Stomach (tissue), 9 donors: ENCODE measurements around the gene ERBB4. TPM values are rescaled to one million over a fixed set of nuclear protein-coding genes. Genes with fewer than 3 reads are reported as not detected.
"Not testable (repeated sequence)": the region's sequence is repeated elsewhere in the genome, so short reads cannot be mapped to it uniquely, and the experiment has no call there.

Source experiments
- DNase-seq, 2 donors: peaks; one replicate each; pipeline versions ENCODE4 v3.0.0 to v3.0.0-alpha.2; 2013 to 2019
- H3K27ac ChIP-seq, 5 donors: fragments of 200-600 bp in 4 of 5; sonication (generic) in 4 of 5; one replicate each; pipeline ENCODE4 v1.5.1; 2013 to 2019; ENCODE audit warnings: mild to moderate bottlenecking in 1 of 5, moderate library complexity in 1 of 5
- H3K27me3 ChIP-seq, 3 donors: fragments of 200-600 bp; sonication (generic); one replicate each; pipeline ENCODE4 v1.5.1; 2017 to 2019; ENCODE audit warnings: mixed run types in 1 of 3
- H3K36me3 ChIP-seq, 4 donors: fragments of 200-600 bp; sonication (generic); 1 replicate in 3 of 4; 2 replicates in 1 of 4; pipeline ENCODE4 v1.5.1; 2016 to 2019
- H3K4me1 ChIP-seq, 4 donors: fragments of 200-600 bp; sonication (generic); one replicate each; pipeline ENCODE4 v1.5.1; 2016 to 2019
- H3K4me3 ChIP-seq, 4 donors: fragments of 200-600 bp; sonication (generic) in 3 of 4; one replicate each; pipeline ENCODE4 v1.5.1; 2016 to 2019; ENCODE audit warnings: mild to moderate bottlenecking in 1 of 4
- H3K9me3 ChIP-seq, 4 donors: fragments of 200-600 bp; sonication (generic); one replicate each; pipeline ENCODE4 v1.5.1; 2016 to 2019
- EP300 ChIP-seq: sonication (generic); formaldehyde crosslinking; IDR thresholded peaks from one replicate; pipeline ENCODE4 v1.6.1; 2017; ENCODE audit warnings: antibody characterized with exemption
- POLR2A ChIP-seq, 4 donors: fragments of 450-650 bp; IDR thresholded peaks; one replicate each; pipeline ENCODE4 v1.6.1; 2016; ENCODE audit warnings: antibody characterized with exemption in 4 of 4, control low read depth in 2 of 4, mild to moderate bottlenecking in 1 of 4, moderate library complexity in 1 of 4
- POLR2AphosphoS5 ChIP-seq, 3 donors: sonication (generic); formaldehyde crosslinking; IDR thresholded peaks; one replicate each; pipeline ENCODE4 v1.6.1; 2016; ENCODE audit warnings: antibody characterized with exemption in 3 of 3
- WGBS, 5 donors: extraction: QIAGEN DNeasy Blood & Tissue Kit in 3 of 5; methylation state at CpG; one replicate each; pipeline versions ENCODE4 v1.1.5 to v1.1.7; 2013 to 2018; 5-methylcytosine and 5-hydroxymethylcytosine counted together
- intact Hi-C: fragments of 100-400 bp; cut with DNase I; formaldehyde crosslinking; loops from one replicate; pipeline ENCODE4 v1.15.1; 2023; ENCODE audit warnings: low total_unique reads
- polyA plus RNA-seq, 3 donors: library from polyadenylated mRNA; stranded (reverse); fragments of 200-250 nt; gene quantifications; one replicate each; pipeline ENCODE4 v1.2.3, GENCODE V29; 2013
- total RNA-seq, 5 donors: library from RNA; depleted of rRNA; stranded (reverse); fragments of >200 nt; gene quantifications; one replicate each; pipeline versions ENCODE4 v1.1.0 to v1.2.3, GENCODE V29; 2014 to 2016
- TF ChIP-seq, protein P1 (sequence below), 7 experiments: fragments of 450-650 bp in 4 of 7; fragments of 200-600 bp in 3 of 7; sonication (generic) in 3 of 7; IDR thresholded peaks; one replicate each; pipeline ENCODE4 v1.5.1; 2016 to 2019; ENCODE audit warnings: antibody characterized with exemption in 7 of 7, control low read depth in 2 of 7, mild to moderate bottlenecking in 1 of 7
- donor health status: healthy with polysubstance abuse.
- donor health status: Bipolar disorder and iron deficiency.
- donor health status: healthy.

ERBB4 gene
- total and polyA plus RNA-seq, 8 donors: 0.12 to 2.5 (median 0.45) TPM; not detected in 1

DNA sequence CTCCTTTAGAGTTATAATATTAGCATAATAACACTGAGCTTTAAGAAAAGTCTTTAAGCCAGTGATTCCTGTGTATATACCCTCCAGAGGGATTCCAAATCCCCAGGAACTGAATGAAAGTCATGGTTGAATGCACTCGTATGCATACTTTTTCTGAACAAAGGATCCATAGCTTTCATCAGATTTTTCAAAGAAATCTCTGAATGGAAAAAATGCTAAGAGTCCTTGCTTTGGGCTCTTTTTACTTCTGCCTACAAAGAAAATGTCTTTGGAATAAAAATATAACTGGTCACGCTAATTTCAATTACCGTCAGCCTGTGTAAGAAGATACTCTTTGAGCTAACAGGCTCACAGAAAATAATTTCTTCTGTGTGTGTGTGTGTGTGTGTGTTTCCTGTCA lies 939.5 kb downstream of the ERBB4 start:
- TF ChIP-seq EP300: no peak
- TF ChIP-seq POLR2A (IDR thresholded peaks at IDR 0.05): no peak
- TF ChIP-seq, protein P1, sequence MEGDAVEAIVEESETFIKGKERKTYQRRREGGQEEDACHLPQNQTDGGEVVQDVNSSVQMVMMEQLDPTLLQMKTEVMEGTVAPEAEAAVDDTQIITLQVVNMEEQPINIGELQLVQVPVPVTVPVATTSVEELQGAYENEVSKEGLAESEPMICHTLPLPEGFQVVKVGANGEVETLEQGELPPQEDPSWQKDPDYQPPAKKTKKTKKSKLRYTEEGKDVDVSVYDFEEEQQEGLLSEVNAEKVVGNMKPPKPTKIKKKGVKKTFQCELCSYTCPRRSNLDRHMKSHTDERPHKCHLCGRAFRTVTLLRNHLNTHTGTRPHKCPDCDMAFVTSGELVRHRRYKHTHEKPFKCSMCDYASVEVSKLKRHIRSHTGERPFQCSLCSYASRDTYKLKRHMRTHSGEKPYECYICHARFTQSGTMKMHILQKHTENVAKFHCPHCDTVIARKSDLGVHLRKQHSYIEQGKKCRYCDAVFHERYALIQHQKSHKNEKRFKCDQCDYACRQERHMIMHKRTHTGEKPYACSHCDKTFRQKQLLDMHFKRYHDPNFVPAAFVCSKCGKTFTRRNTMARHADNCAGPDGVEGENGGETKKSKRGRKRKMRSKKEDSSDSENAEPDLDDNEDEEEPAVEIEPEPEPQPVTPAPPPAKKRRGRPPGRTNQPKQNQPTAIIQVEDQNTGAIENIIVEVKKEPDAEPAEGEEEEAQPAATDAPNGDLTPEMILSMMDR (IDR thresholded peaks at IDR 0.05): no peak
- no peak for TF ChIP-seq POLR2AphosphoS5 (IDR thresholded peaks at IDR 0.05)
- no peaks in the 10 kb centered on the region for H3K9me3 ChIP-seq
- H3K27ac ChIP-seq: no peak overlapping the region
- 65 to 85% (median 79%) methylated on average over 3 of the region's 3 CpGs for WGBS, 5 donors
- no peaks in the 10 kb centered on the region for H3K27me3 ChIP-seq
- H3K4me1 ChIP-seq: no peaks in the 10 kb centered on the region
- intact Hi-C loops: no loop called here
- H3K36me3 ChIP-seq: no peaks in the 10 kb centered on the region
- DNase-seq: no peak
- H3K4me3 ChIP-seq: no peak overlapping the region

DNA sequence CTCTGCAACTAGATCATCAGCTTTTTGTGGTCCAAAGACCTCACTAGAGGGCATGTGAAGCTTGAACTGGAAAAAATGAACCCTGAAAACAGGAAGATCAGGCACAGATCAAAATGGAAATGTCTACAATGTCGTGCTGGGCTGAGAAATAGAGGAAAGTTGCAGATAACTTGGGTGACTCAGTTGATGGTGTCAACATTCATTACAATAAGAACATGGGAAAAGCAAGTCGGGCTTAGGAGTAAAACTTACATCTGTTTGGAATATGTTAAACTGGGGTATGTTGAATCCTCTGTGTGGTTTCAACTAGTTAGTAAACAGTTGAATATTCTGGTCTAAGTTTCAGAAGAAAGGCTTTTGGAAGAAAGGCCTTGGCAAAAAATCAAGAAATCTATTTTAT lies 940.4 kb downstream of the ERBB4 start:
- Histone ChIP-seq H3K4me1 (no peaks in the 10 kb centered on the region), H3K27me3 (no peaks in the 10 kb centered on the region), H3K36me3 (no peaks in the 10 kb centered on the region), H3K4me3 (no peak overlapping the region), H3K27ac (no peak overlapping the region), H3K9me3 (no peaks in the 10 kb centered on the region)
- no peak for DNase-seq
- WGBS, 5 donors: 45 to 69% (median 57%) methylated on average over 2 of the region's 2 CpGs
- intact Hi-C loops: no loop called here
- TF ChIP-seq POLR2AphosphoS5 (IDR thresholded peaks at IDR 0.05) (no peak), POLR2A (IDR thresholded peaks at IDR 0.05) (no peak), EP300 (no peak)
- TF ChIP-seq, protein P1 (IDR thresholded peaks at IDR 0.05): no peak

DNA sequence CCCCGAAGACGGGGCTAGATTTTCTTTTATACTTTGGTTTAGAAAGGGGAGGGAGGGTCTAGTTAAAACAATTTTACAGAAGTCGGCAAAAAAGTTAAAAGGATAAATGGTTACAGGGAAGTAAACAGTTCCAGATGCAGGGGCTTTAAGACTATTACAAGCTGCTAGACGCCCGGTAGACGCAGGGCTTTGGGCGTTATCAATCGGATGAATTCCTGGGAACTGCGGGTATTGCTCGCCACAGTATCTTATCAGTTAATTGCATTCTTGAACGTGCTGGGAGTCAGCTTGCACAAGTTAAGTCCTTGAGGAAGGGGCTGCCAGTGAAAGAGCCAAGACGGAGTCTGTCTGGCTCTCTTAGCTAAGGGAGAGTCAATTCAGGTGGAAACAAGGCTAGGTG lies 946.6 kb downstream of the ERBB4 start:
- H3K27ac ChIP-seq, intact Hi-C loops, H3K9me3 ChIP-seq, H3K4me3 ChIP-seq, H3K4me1 ChIP-seq, H3K27me3 ChIP-seq, H3K36me3 ChIP-seq: not testable (repeated sequence)
- WGBS, 5 donors: 8 to 19% (median 16%) methylated on average over 11 to 12 of the region's 12 CpGs
- DNase-seq: peak in 1 of 2 donors; percentile 4

DNA sequence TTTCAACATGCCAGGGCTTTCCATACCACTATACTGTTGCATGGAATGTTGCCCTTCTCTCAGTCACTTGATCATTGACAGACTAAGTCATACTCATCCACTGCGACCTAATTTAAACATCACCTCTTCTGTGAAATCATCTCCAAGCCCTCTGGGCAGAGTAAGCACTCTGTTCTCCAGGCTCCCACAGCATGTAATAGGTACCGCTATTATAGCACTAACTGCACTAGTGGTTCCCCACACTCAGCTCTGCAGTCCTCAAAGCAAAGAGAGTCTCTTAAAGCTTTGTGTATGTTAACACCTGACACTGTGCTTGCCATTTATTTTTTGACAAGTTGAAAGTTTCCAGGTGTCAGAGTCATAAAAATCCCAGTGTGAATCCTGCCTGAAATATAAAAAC lies 947.2 kb downstream of the ERBB4 start:
- intact Hi-C loops: no loop called here
- H3K4me1 ChIP-seq: no peaks in the 10 kb centered on the region
- WGBS, 5 donors: 42 to 59% (median 46%) methylated on average over 2 of the region's 2 CpGs
- no peak overlapping the region for H3K4me3 ChIP-seq
- no peak for DNase-seq
- TF ChIP-seq EP300: no peak
- TF ChIP-seq POLR2A (IDR thresholded peaks at IDR 0.05): no peak
- TF ChIP-seq, protein P1 (IDR thresholded peaks at IDR 0.05): no peak
- no peak for TF ChIP-seq POLR2AphosphoS5 (IDR thresholded peaks at IDR 0.05)
- H3K27ac ChIP-seq: no peak overlapping the region
- H3K36me3 ChIP-seq: no peaks in the 10 kb centered on the region
- H3K27me3 ChIP-seq: no peaks in the 10 kb centered on the region
- H3K9me3 ChIP-seq: no peaks in the 10 kb centered on the region

DNA sequence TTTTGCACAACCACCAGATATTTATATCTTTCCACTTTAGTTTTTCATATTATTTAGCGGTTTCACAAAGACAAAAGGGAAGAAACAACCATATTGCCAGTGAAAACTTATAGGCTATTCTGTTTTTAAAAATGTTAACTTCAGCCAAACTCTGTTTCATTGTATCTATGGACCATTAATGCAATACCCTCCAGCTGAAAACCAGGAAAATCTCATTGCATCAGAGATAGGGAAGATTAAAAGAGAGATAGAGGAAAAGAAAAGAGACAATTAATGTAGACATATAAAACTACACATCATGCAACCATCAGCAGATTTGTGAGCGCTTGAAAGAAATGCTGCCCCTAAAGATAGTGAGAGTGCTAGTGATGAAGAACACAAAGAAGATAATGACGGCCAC lies 970.2 kb downstream of the ERBB4 start:
- Histone ChIP-seq H3K4me1 (no peaks in the 10 kb centered on the region), H3K27me3 (no peaks in the 10 kb centered on the region), H3K4me3 (no peak overlapping the region), H3K9me3 (no peaks in the 10 kb centered on the region), H3K36me3 (no peaks in the 10 kb centered on the region), H3K27ac (no peak overlapping the region)
- no peak for TF ChIP-seq POLR2A (IDR thresholded peaks at IDR 0.05)
- TF ChIP-seq, protein P1 (IDR thresholded peaks at IDR 0.05): no peak
- no peak for TF ChIP-seq POLR2AphosphoS5 (IDR thresholded peaks at IDR 0.05)
- no peak for TF ChIP-seq EP300
- no peak for DNase-seq
- WGBS, 5 donors: 88 to 94% (median 91%) methylated on average over 3 of the region's 3 CpGs
- intact Hi-C loops: no loop called here
